Panc1 (cell line): ENCODE measurements around the gene PRPF18.

Source experiments
- SIN3A ChIP-seq: IDR thresholded peaks from 2 replicates; pipeline ENCODE4 v1.6.1; 2012; ENCODE audit warnings: low read depth, mild to moderate bottlenecking, low read length, moderate library complexity, borderline replicate concordance; ENCODE audit not compliant: insufficient read depth
- TF ChIP-seq, protein P1 (sequence below): fragments of 450-650 bp; IDR thresholded peaks from 2 replicates; pipeline ENCODE4 v1.5.1; 2017; ENCODE audit warnings: mild to moderate bottlenecking

DNA sequence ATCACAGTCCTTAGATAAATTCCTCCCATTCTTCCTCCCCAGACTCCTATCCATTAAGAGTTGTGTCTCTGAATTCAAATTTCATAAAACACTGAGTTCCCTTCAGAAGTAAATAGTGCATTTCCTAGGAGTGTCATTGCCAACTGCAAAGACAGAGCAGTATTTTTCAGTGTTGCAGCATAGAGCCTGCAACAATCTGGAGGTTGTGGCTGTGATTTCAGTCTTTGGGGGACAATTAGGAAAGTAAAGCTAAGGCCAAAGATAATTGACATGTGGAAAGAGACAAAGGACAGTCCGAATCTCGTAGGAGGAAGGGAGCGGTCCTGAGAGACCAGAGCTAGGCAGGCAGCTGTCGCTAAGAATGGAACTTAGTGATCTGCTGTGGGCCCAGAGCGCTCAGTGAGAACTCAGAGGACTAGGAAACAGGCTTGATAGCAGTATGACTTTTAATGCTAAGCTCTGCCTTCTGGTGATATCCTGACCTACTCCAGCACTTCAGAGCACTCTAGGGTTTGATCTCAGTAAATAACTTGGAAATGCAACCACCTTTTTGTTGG is 46.2 kb downstream of the PRPF18 start:
- TF ChIP-seq, protein P1, sequence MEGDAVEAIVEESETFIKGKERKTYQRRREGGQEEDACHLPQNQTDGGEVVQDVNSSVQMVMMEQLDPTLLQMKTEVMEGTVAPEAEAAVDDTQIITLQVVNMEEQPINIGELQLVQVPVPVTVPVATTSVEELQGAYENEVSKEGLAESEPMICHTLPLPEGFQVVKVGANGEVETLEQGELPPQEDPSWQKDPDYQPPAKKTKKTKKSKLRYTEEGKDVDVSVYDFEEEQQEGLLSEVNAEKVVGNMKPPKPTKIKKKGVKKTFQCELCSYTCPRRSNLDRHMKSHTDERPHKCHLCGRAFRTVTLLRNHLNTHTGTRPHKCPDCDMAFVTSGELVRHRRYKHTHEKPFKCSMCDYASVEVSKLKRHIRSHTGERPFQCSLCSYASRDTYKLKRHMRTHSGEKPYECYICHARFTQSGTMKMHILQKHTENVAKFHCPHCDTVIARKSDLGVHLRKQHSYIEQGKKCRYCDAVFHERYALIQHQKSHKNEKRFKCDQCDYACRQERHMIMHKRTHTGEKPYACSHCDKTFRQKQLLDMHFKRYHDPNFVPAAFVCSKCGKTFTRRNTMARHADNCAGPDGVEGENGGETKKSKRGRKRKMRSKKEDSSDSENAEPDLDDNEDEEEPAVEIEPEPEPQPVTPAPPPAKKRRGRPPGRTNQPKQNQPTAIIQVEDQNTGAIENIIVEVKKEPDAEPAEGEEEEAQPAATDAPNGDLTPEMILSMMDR: no peak
- no peak for TF ChIP-seq SIN3A
